ENCODE data around the gene LRRC28.

LRRC28 gene

GRCh38 chr15:99430881-99431401 lies 179.7 kb downstream of the LRRC28 start:
- no peak for TF ChIP-seq CTCF (IDR thresholded peaks at IDR 0.05; ENCODE audit: low read depth, low read length)
- DNase-seq (ENCODE audit: extremely low read depth, low read depth), result no peak

GRCh38 chr15:99431661-99432091 lies 180.4 kb downstream of the LRRC28 start:
- no peak for DNase-seq (ENCODE audit: extremely low read depth, low read depth)
- no peak for TF ChIP-seq CTCF (IDR thresholded peaks at IDR 0.05; ENCODE audit: low read depth, low read length)

- TF ChIP-seq CTCF (IDR thresholded peaks at IDR 0.05; ENCODE audit: low read depth, low read length), result no peak
- DNase-seq (ENCODE audit: extremely low read depth, low read depth), result no peak
Observed at GRCh38 chr15:99432271-99433025, 181.2 kb downstream of the LRRC28 start.

GRCh38 chr15:99433026-99433756 lies 181.9 kb downstream of the LRRC28 start:
- TF ChIP-seq CTCF (IDR thresholded peaks at IDR 0.05; ENCODE audit: low read depth, low read length), result no peak
- DNase-seq (ENCODE audit: extremely low read depth, low read depth), result no peak

GRCh38 chr15:99433757-99434450 lies 182.6 kb downstream of the LRRC28 start:
- no peak for TF ChIP-seq CTCF (IDR thresholded peaks at IDR 0.05; ENCODE audit: low read depth, low read length)
- DNase-seq (ENCODE audit: extremely low read depth, low read depth), result no peak

GRCh38 chr15:99434506-99435112 lies 183.3 kb downstream of the LRRC28 start:
- no peak for DNase-seq (ENCODE audit: extremely low read depth, low read depth)
- TF ChIP-seq CTCF (IDR thresholded peaks at IDR 0.05; ENCODE audit: low read depth, low read length), result no peak

Data from AG09319 (cell line).